ENCODE data around the gene PRKG1. TPM values are rescaled to one million over a fixed set of nuclear protein-coding genes. Genes with fewer than 3 reads are reported as not detected.

Gene PRKG1
- total and polyA plus RNA-seq, 2 donors from 2014 or later = 3.6 to 14.8 TPM

DNA sequence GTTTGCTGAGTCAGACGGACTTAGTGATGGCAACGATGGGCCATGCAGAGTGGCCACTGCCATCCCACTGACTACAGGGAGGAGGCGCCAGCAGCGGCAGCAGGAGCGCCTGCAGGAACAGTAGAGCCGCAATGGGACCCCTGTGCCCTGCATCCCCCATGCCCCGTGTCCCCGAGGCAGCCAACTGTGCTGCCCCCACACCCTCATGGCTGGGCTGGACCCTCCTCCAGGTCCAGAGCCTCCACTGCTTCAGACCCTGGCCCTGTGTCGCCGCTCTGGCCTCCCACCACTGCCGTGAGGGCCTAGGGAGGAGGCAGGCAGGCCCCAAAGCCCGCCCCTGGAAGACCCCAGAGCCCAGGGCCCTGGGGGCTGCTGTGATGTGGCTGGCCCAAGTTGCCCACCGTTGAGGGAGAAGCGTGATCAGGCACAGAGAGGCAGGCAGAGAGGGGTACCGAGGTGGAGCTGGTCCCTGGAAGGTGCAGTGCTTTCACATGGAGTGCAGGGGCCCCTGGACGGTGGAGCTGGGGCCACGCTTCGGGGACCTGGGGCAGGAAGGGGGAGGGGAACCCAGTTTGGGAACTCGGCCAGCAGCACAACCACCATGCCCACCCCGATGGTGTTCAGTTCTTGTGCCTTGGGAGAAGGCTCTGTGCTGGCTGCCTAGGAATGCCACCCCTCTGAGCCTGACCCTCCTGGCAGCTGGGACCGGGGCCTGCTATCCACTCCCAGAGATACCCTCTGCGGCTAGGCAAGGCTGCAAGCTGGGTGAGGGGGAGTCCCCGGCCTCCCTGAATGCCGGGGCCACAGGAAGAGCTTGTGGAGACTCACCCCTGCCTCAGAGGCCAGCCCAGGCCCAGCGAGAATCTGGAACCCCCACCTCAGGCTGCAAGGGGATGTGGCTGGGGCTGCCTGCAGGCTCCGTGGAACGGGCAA lies 1272.4 kb downstream of the PRKG1 start:
- FAIRE-seq (no peak), DNase-seq (peak in 1 of 5 donors; percentile 53)
- TF ChIP-seq, protein P1, sequence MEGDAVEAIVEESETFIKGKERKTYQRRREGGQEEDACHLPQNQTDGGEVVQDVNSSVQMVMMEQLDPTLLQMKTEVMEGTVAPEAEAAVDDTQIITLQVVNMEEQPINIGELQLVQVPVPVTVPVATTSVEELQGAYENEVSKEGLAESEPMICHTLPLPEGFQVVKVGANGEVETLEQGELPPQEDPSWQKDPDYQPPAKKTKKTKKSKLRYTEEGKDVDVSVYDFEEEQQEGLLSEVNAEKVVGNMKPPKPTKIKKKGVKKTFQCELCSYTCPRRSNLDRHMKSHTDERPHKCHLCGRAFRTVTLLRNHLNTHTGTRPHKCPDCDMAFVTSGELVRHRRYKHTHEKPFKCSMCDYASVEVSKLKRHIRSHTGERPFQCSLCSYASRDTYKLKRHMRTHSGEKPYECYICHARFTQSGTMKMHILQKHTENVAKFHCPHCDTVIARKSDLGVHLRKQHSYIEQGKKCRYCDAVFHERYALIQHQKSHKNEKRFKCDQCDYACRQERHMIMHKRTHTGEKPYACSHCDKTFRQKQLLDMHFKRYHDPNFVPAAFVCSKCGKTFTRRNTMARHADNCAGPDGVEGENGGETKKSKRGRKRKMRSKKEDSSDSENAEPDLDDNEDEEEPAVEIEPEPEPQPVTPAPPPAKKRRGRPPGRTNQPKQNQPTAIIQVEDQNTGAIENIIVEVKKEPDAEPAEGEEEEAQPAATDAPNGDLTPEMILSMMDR (IDR thresholded peaks at IDR 0.05; ENCODE audit: borderline replicate concordance, extremely low read depth, insufficient read depth) = no peak
- Histone ChIP-seq H3K4me3 (ENCODE audit: low read length in 3 of 3) (no peak overlapping the region), H3K36me3 (ENCODE audit: control insufficient read depth in 2 of 3, insufficient read depth in 3 of 3, low read length in 3 of 3) (no peaks in the 10 kb centered on the region), H3K27me3 (ENCODE audit: control insufficient read depth, insufficient read depth, low read length) (no peaks in the 10 kb centered on the region), H3K9ac (ENCODE audit: low read length in 3 of 3) (no peak overlapping the region), H3K4me1 (ENCODE audit: control insufficient read depth in 2 of 3, insufficient read depth in 2 of 3, low read depth in 1 of 3, low read length in 3 of 3) (no peaks in the 10 kb centered on the region), H3K9me3 (ENCODE audit: control insufficient read depth in 2 of 3, insufficient read depth in 1 of 3, low read length in 3 of 3) (no peaks in the 10 kb centered on the region), H3K27ac (ENCODE audit: low read depth in 2 of 2, low read length in 2 of 2) (no peak overlapping the region)
- intact Hi-C loops (cut with DNase I) = no loop called here

DNA sequence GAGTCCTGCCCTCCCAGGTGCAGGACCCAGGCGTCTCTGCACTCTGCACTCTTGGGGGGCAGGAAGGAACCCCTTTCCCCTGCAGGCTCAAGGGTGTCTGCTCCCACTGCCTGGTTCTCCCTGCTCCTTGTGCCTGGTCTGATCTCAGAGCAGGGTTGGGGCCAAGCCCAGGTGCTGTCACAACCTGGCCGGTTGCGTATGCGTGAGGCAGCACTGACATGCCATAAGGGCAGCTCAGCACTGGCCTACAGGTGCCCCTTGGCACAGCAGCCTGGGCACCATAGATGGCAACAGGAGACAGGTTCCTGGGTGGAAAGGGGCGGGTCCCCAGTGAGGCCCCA lies 1273.0 kb downstream of the PRKG1 start:
- FAIRE-seq (no peak), DNase-seq (no peak)

More for the DNA sequence above, 1273.0 kb downstream of the PRKG1 start:
- Histone ChIP-seq H3K9ac (ENCODE audit: low read length in 3 of 3) (no peak overlapping the region), H3K4me3 (ENCODE audit: low read length in 3 of 3) (no peak overlapping the region), H3K9me3 (ENCODE audit: control insufficient read depth in 2 of 3, insufficient read depth in 1 of 3, low read length in 3 of 3) (no peaks in the 10 kb centered on the region), H3K4me1 (ENCODE audit: control insufficient read depth in 2 of 3, insufficient read depth in 2 of 3, low read depth in 1 of 3, low read length in 3 of 3) (no peaks in the 10 kb centered on the region), H3K27ac (ENCODE audit: low read depth in 2 of 2, low read length in 2 of 2) (no peak overlapping the region), H3K27me3 (ENCODE audit: control insufficient read depth, insufficient read depth, low read length) (no peaks in the 10 kb centered on the region), H3K36me3 (ENCODE audit: control insufficient read depth in 2 of 3, insufficient read depth in 3 of 3, low read length in 3 of 3) (no peaks in the 10 kb centered on the region)
- intact Hi-C loops (cut with DNase I) = no loop called here
- TF ChIP-seq, protein P1 (IDR thresholded peaks at IDR 0.05; ENCODE audit: borderline replicate concordance, extremely low read depth, insufficient read depth) = no peak

Small RNA genes within 50 kb of the gene (microRNA-seq; reads per million reads assigned to microRNA genes)
- gene MIR605 = 1.0 reads per million

Other genes starting within 250 kb of the PRKG1 start
- 3.7 TPM for gene A1CF, start 188.9 kb upstream of the PRKG1 start, total RNA-seq
- 3.8 TPM for gene A1CF, start 188.9 kb upstream of the PRKG1 start, polyA plus RNA-seq (ENCODE audit: insufficient read depth, low read depth, low replicate concordance)